ENCODE data around the gene APOE. TPM values are rescaled to one million over a fixed set of nuclear protein-coding genes. Genes with fewer than 3 reads are reported as not detected.
A peak's percentile ranks its signal among the peaks of the same experiment; 100 is the strongest.

APOE gene
- total and polyA plus RNA-seq, 2 of the 13 experiments (the other 11 are each of a cell fraction or from before 2014, with no cell fraction given): 1,328 to 1,470 TPM

DNA sequence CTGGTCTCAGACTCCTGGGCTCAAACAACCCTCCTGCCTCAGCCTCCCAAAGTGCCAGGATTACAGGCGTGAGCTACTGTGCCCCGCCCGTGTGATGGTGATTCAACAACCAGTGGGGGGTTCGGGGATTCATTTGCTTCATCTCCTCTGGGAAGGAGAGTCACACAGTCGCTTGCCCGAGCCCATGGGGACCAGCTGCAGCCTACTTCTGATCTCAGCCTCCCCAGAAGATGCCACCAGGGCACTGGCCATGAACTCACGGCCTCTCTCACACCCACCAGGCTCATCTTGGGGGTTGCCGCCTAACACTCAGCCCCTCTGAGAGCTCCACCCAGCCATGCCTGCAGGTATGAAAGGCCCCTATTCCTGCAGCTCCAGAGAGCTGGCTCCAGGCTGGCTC, 7.8 kb upstream of the APOE start:
- Histone ChIP-seq H3K79me2 (ENCODE audit: insufficient read depth, low read length) (peaks cover 28% of the 10 kb centered on the region), H3K9me3 (ENCODE audit: low read length) (no peaks in the 10 kb centered on the region), H3K36me3 (replicated peaks in 1 of 2; ENCODE audit: control insufficient read depth in 1 of 2, insufficient read depth in 2 of 2, low read length in 2 of 2) (peaks cover 60 to 80% of the 10 kb centered on the region in 2 experiments), H3K4me1 (ENCODE audit: insufficient read depth, low read length) (peaks cover 16% of the 10 kb centered on the region), H3K4me3 (replicated peaks in 1 of 3; ENCODE audit: insufficient read depth in 1 of 3, low read depth in 2 of 3, low read length in 3 of 3) (no peak overlapping the region), H3K27me3 (ENCODE audit: control insufficient read depth in 1 of 2, insufficient read depth in 2 of 2, low read length in 2 of 2) (no peaks in the 10 kb centered on the region), H3K27ac (ENCODE audit: extremely low read length, insufficient read depth, low read length) (no peak overlapping the region), H4K20me1 (ENCODE audit: insufficient read depth, low read length) (no peaks in the 10 kb centered on the region), H3K4me2 (ENCODE audit: low read depth, low read length) (no peak overlapping the region), H3K9ac (ENCODE audit: insufficient read depth, low read depth, low read length) (no peak overlapping the region), H2AFZ (ENCODE audit: low read length) (no peak overlapping the region)
- FAIRE-seq: no peak
- intact Hi-C loops (cut with micrococcal nuclease; ENCODE audit: unreplicated experiment) (no loop called here), in situ Hi-C loops (cut with HindIII; ENCODE audit: extremely low pct_ligation_motif_present, low pct_unique_long_range_greater_than_20kb) (no loop called here)
- DNase-seq (ENCODE audit: low spot score): no peak
- POLR2A ChIA-PET: no interaction called here
- no peak for ATAC-seq
- whole genome bisulfite sequencing (ENCODE audit: low lambda C conversion rate): 98% methylated on average over 7 of the region's 8 CpGs
- CTCF ChIA-PET (ENCODE audit: low intra/inter-chr PET ratio, low total read pairs): no interaction called here
- no TSS peak for BruUV-seq (replicated peaks)
- TF ChIP-seq ZNF792 (CRISPR knock-in tag; IDR thresholded peaks at IDR 0.05) (no peak), AGO2 (optimal IDR thresholded peaks at IDR 0.05; ENCODE audit: low read depth, low read length) (peak; percentile 44), GATAD2A (CRISPR knock-in tag; IDR thresholded peaks at IDR 0.05) (no peak)

DNA sequence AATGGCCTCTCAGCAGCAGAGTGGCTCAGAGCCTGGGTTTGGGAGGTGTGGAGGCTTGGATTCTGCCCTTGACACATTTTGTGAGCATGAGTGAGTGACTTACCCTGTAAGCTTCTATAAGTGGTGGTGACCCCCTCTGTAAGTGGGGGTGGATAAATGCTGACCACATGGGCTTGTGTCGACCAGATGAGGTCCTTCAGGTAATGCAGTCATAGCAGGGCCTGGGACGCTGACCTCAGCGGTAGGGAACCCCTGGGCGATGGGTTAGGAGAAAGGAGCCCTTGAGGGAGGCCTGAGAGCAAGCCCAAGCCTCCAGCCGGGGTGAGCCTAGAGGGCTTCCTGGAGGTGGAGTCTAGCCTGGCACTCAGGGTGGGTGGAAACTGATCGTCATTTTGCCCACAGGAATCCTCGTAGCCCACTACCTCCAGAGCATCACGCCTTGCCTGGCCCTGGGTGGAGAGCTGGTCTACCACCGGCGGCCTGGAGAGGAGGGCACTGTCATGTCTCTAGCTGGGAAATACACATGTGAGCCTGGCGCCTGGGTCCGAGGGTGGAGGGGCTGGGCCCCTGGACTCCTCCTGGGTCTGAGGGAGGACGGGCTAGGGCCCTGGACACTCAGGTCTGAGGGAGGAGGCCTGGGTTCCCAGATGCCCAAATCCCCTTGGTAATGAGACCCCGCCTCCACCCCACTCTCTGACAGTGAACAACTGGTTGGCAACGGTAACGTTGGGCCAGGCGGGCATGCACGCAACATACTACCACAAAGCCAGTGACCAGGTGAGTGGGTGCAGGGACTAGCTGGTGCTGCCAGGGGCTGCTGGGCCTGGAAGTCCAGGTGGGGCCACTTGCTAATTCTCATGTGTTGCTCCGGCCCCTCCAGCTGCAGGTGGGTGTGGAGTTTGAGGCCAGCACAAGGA, 5.0 kb upstream of the APOE start:
- 97% methylated on average over 12 of the region's 19 CpGs for WGBS (ENCODE audit: low lambda C conversion rate)
- no peak for DNase-seq (ENCODE audit: low spot score)
- FAIRE-seq: no peak
- BruUV-seq (replicated peaks): no TSS peak
- in situ Hi-C loops (cut with HindIII; ENCODE audit: extremely low pct_ligation_motif_present, low pct_unique_long_range_greater_than_20kb) (no loop called here), intact Hi-C loops (cut with micrococcal nuclease; ENCODE audit: unreplicated experiment) (no loop called here)
- no peak for ATAC-seq
- no peak for TF ChIP-seq CAMTA2 (CRISPR knock-in tag; IDR thresholded peaks at IDR 0.05; ENCODE audit: borderline replicate concordance)
- TF ChIP-seq RBFOX2 (IDR thresholded peaks at IDR 0.05; ENCODE audit: low read depth, low read length): peak; percentile 47; the same call in 1 of the 2 replicates
- 0 out of 2 replicates have a peak, but pooled peaks have one; percentile 27 for TF ChIP-seq ZSCAN22 (CRISPR knock-in tag; IDR thresholded peaks at IDR 0.05)
- peak; percentile 45 for TF ChIP-seq AGO2 (optimal IDR thresholded peaks at IDR 0.05; ENCODE audit: low read depth, low read length)
- no peak for TF ChIP-seq MATR3 (CRISPR knock-in tag; IDR thresholded peaks at IDR 0.05)
- TF ChIP-seq, protein P1, sequence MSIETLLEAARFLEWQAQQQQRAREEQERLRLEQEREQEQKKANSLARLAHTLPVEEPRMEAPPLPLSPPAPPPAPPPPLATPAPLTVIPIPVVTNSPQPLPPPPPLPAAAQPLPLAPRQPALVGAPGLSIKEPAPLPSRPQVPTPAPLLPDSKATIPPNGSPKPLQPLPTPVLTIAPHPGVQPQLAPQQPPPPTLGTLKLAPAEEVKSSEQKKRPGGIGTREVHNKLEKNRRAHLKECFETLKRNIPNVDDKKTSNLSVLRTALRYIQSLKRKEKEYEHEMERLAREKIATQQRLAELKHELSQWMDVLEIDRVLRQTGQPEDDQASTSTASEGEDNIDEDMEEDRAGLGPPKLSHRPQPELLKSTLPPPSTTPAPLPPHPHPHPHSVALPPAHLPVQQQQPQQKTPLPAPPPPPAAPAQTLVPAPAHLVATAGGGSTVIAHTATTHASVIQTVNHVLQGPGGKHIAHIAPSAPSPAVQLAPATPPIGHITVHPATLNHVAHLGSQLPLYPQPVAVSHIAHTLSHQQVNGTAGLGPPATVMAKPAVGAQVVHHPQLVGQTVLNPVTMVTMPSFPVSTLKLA (IDR thresholded peaks at IDR 0.05): no peak
- no peak for TF ChIP-seq CCDC6 (CRISPR knock-in tag; IDR thresholded peaks at IDR 0.05)
- TF ChIP-seq, protein P2, sequence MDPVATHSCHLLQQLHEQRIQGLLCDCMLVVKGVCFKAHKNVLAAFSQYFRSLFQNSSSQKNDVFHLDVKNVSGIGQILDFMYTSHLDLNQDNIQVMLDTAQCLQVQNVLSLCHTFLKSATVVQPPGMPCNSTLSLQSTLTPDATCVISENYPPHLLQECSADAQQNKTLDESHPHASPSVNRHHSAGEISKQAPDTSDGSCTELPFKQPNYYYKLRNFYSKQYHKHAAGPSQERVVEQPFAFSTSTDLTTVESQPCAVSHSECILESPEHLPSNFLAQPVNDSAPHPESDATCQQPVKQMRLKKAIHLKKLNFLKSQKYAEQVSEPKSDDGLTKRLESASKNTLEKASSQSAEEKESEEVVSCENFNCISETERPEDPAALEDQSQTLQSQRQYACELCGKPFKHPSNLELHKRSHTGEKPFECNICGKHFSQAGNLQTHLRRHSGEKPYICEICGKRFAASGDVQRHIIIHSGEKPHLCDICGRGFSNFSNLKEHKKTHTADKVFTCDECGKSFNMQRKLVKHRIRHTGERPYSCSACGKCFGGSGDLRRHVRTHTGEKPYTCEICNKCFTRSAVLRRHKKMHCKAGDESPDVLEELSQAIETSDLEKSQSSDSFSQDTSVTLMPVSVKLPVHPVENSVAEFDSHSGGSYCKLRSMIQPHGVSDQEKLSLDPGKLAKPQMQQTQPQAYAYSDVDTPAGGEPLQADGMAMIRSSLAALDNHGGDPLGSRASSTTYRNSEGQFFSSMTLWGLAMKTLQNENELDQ (CRISPR knock-in tag; IDR thresholded peaks at IDR 0.05; ENCODE audit: borderline replicate concordance): no peak
- TF ChIP-seq POLR2A (IDR thresholded peaks at IDR 0.05; ENCODE audit: insufficient read depth in 1 of 2, low read depth in 2 of 2, low read length in 2 of 2): peak in 1 of 2 experiments; percentile 22; a peak in 1 of 4 replicates
- Histone ChIP-seq H3K9ac (ENCODE audit: insufficient read depth, low read depth, low read length) (no peak overlapping the region), H3K27ac (ENCODE audit: extremely low read length, insufficient read depth, low read length) (no peak overlapping the region), H3K4me1 (ENCODE audit: insufficient read depth, low read length) (peaks cover 30% of the 10 kb centered on the region), H3K27me3 (ENCODE audit: control insufficient read depth in 1 of 2, insufficient read depth in 2 of 2, low read length in 2 of 2) (no peaks in the 10 kb centered on the region), H3K9me3 (ENCODE audit: low read length) (no peaks in the 10 kb centered on the region), H4K20me1 (ENCODE audit: insufficient read depth, low read length) (no peaks in the 10 kb centered on the region), H2AFZ (ENCODE audit: low read length) (no peak overlapping the region), H3K36me3 (replicated peaks in 1 of 2; ENCODE audit: control insufficient read depth in 1 of 2, insufficient read depth in 2 of 2, low read length in 2 of 2) (peaks cover 43 to 57% of the 10 kb centered on the region in 2 experiments), H3K79me2 (ENCODE audit: insufficient read depth, low read length) (peaks cover 8% of the 10 kb centered on the region), H3K4me3 (replicated peaks in 1 of 3; ENCODE audit: insufficient read depth in 1 of 3, low read depth in 2 of 3, low read length in 3 of 3) (no peak overlapping the region), H3K4me2 (ENCODE audit: low read depth, low read length) (no peak overlapping the region)
- ChIA-PET CTCF (ENCODE audit: low intra/inter-chr PET ratio, low total read pairs) (no interaction called here), POLR2A (no interaction called here)

Data from HepG2 (cell line).